GM19463 (cell line): ENCODE results near the gene CEACAM4.
"Not testable (repeated sequence)": the region's sequence is repeated elsewhere in the genome, so short reads cannot be mapped to it uniquely, and the experiment has no call there.

Source experiments
- ATAC-seq: cut with Tn5 transposase; IDR thresholded peaks from one replicate; pipeline ENCODE4 v1.9.1; 2021; ENCODE audit warnings: mild to moderate bottlenecking, moderate library complexity; ENCODE audit not compliant: unreplicated experiment

Gene CEACAM4

DNA sequence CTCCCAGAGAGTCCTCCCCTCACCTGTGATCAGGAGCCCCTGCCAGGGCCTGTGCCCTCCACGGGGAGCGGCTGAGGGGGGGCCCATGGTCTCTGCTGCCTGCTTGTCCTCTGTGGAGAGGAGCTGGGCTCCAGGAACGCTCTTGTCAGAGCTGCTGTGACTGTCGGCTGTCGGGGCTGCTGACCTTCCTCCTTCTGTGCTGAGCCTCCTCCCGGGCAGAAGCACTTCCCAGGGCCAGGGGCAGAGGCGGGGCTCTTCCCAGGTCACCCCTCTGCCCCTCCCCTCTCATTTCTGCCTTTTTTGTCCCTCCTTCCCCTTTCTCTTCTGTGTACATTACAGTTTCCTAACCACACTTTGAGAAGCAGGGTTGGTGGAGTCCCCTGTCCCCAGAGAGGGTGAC, at the start of gene CEACAM4:
CEACAM4 (minus strand) TSS at position 198 of the 400 bp plus-strand sequence; CDS start at position 87, 111 bp downstream.
- no peak for ATAC-seq

GRCh38 chr19:41671486-41671885, 44.6 kb upstream of the CEACAM4 start:
- ATAC-seq, result no peak

DNA sequence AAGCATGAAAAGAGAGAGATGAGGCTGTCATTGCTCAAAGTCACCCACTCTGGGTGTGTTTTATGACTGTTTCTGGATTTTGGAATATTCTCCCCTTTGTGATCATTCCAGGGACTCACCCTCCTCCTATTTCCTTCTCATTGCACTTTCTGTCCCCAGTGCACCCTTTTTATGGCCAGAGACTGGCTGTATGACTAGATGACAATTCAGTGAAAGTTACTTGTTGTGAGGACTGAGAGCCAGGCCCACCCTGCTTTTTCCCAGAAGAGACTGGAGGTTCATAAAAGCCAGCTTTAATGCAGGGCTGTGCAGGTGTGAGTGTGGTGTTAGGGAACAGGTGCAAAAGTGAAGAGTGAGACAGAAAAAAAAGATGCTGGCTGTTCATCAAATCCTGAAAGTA, 43.9 kb upstream of the CEACAM4 start:
- ATAC-seq, result no peak

DNA sequence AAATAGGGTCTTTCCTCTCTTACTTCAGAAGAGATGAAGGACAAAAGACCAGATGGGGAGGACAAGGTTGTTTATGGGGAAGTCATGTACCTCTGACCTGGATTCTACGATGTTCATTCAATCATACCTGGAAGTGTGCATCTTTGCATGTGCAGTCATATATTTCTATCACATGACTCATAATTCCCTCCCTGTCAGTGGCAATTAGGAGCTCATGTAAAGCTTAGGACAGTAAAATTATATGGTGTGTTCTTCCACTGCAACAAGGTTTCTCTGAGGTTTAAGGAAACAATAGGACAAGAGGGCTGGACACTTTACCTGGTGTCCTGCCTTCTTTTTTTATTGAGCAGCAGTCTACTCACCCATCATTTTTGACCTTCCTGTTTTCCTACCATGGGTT, 41.4 kb upstream of the CEACAM4 start:
- no peak for ATAC-seq

DNA sequence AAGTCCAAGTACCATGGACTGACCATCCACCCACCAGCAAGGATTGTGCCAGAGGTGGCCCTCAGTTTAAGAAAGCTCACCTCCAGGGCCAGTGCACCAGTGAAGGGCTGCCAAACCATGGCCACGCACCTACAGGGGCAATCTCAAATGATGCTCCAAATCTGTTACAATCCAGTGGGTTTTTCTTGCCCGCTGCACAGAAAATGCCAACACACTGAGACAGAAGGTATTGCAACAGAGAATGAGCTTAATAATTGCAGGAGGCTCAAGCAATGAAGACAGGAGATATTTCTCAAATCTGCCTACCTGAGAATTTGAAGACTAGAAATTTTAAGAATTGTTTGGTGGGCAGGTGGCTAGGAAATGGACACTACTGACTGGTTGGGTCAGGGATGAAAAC, 39.2 kb upstream of the CEACAM4 start:
- ATAC-seq, result no peak

DNA sequence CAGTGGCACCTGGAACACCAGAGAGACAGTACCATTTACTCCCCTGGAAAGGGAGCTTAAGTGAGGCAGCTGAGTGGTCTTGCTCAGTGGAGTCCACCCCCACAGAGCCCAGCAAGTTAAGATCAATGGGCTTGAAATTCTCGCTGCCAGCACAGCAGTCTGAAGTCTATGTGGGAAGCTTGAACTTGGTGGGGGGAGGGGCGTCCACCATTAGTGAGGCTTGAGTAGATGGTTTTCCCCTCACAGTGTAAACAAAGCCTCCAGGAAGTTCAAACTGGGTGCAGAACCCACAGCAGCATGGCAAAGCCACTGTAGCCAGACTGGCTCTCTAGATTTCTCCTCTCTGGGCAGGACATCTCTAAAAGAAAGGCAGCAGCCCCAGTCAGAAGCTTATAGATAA, 30.3 kb upstream of the CEACAM4 start:
- no peak for ATAC-seq

DNA sequence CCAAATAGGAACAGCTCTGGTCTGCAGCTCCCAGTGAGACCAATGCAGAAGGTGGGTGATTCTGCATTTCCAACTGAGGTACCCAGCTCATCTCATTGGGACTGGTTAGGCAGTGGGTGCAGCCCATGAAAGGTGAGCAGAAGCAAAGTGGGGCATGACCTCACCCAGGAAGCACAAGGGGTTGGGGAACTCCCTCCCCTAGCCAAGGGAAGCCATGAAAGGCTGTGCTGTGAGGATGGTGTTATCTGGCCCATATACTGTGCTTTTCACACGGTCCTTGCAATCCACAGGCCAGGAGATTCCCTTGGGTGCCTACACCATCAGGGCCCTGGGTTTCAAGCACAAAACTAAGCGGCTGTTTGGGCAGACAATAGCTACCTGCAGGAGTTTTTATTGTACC, 29.9 kb upstream of the CEACAM4 start:
- ATAC-seq, result not testable (repeated sequence)

- no peak for ATAC-seq
Measured at GRCh38 chr19:41652250-41652649, 25.4 kb upstream of the CEACAM4 start.

- no peak for ATAC-seq
Measured at GRCh38 chr19:41649827-41650226, 23.0 kb upstream of the CEACAM4 start.

DNA sequence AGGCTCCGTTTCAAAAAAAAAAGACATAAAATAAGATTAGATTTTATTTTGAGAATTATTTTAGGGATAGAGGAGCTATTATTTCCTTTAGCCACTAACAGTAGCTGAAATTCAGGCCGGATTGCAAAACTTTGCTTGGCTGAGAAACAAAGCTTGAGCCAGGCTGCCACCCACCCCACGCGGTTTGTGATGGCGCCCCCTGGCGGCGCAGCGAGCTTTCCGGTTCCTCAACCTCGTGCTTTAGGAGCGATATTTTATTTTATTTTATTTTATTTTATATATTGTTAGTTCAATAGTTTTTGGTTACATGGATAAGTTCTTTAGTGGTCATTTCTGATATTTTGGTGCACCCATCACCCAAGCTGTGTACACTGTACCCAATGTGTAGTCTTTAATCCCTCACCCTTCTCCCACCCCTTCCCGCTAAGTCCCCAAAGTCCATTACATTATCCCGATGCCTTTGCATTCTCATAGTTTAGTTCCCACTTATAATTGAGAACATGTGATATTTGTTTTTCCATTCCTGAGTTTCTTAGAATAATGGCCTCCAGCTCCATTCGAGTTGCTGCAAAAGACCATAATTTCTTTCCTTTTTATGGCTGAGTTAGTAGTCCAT, 19.8 kb upstream of the CEACAM4 start:
- ATAC-seq, result no peak

- no peak for ATAC-seq
Measured at GRCh38 chr19:41641879-41642485, 15.1 kb upstream of the CEACAM4 start.

GRCh38 chr19:41638641-41639081, 11.8 kb upstream of the CEACAM4 start:
- no peak for ATAC-seq

- ATAC-seq, result no peak
Measured at GRCh38 chr19:41637484-41637883, 10.6 kb upstream of the CEACAM4 start.

DNA sequence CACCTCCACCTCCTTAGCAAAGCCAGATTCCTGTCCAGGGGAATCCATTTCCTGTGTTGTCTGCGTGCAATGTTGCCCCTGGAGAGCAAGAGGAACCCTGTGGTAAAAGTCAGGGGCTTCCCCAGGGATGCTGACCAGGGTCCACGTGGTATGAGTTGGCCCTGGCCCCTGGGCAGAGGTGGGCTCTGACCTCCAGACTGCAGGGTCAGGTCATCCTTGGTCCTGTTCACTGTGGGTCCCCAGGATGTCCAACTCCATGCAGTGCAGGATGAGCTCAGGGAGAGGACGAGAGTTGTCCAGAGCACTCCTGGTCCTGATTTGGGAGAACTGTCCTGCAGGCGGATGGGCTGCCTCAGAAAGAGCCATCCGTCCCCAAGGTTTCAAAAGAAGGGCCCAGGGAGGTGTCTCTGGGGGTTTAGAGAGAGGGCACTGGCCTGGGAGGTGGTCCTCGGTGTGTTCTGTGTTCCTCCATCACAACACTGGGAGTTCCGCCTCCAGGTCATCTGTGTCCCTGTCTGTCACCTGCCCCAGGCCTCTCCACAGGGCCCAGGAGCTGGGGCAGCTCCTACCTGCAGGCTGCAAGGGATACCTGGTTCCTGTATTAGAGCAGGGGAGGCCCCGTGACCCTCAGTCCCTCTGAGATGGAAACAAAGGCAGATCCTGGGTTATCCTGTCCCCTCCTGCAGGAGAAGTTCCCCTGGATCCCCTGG, 1.2 kb upstream of the CEACAM4 start:
- ATAC-seq, result no peak

- no peak for ATAC-seq
Measured at GRCh38 chr19:41626278-41626677, 596 bp downstream of the CEACAM4 start.

DNA sequence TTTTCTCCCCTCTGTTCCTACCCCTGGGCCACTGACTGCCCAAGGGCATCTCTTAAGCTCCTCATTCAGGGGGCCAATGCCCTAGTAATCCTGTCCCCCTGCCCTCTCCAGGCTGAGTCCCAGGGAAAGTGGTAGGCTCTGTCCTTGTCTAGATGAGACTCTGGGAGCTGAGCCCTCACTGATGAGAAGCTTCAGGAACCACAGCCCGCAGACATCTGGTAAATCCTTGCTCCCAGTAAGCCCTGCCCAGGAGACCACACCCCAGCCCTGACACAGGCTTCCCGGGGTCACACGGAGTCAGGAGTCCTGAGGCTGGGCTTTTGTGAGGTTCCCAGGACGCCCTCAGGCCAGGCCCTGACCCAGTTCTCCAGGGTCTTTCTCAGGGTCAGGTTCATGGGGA, 1.9 kb downstream of the CEACAM4 start:
- no peak for ATAC-seq

- no peak for ATAC-seq
Measured at GRCh38 chr19:41624515-41624914, 2.4 kb downstream of the CEACAM4 start.

DNA sequence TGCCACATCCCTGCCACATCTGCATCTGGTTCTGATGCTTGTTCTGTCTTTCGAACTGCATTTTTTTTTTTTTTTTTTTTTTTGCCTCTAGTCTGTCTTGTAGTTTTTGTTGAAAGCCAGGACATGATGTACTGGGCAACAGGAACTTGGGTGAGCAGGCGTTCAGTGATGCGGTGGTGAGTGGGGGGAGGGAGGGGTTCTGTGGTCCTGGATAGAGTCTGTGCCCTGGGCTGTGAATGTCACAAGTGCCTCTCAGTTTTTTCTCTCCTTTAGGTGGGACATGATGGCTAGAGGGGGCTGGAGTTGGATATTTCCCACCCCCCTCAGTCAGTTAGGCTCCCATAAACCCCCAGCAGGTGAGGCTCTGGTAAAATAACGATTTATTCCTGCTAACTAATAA, 3.5 kb downstream of the CEACAM4 start:
- ATAC-seq, result no peak

DNA sequence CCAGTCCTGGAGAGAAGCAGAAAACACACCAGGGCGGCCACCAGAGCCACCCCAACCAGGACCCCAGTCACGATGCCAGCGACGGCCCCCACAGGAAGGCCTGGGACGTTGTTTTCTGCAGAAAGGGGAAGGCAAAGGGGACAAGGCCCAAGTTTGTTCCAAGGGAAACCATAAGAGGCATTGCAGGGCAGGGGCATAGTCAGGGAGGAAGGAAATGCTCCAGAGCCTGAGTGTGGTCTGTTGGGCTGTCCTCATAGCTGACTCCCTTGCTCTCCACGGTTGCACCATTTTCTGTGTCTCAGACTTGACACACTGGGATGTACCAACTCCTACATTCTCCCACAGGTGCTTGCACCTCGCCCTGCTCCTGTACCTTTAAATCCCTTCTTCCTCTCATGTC, 5.2 kb downstream of the CEACAM4 start:
- ATAC-seq, result no peak

GRCh38 chr19:41621226-41621625, 5.6 kb downstream of the CEACAM4 start:
- no peak for ATAC-seq

DNA sequence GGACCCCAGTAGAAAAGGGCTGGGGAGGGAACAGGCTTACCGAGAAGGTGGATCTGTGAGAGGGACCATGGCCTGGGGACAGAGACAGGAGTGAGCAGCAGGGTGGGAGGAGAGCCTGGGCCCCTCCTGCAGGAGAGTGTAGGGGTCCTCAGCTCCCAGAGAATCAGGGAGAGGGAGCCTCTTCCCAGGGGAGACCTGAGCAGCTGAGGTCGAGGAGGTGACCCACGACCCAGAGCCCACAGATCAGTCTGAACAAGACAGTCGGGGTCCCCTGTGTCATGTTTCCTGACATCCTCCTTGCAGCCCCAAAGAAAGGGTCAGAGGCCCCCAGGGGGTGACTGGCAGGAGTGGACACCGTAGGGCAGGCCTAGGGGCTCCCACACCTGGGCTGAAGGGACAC, 6.7 kb downstream of the CEACAM4 start:
- no peak for ATAC-seq

DNA sequence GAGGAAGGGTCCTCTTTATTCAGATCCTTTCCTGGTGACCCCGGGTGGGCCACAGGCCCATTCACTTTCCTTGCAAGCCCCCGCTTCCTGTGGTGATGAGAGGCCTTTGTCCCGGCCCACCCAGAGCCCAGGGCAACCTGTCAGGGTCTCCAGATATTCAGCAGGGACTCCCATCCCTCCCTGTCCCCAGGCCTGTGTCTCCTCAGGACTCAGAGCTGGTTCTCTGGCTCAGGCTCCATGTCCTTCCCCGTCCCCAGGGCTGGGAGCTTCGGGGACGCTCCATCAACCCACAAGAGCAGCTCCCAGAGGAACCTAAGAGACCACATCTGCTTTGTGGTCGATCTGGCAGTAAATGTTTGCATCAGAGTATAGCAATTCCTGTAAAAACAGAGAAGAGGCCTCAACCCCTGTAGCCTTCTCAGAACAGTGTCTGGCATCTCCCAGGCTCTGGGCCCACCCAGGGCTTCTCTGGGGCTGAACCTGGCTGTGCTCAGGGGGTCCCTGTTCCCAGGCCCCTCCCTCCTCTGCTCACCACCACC, 7.8 kb downstream of the CEACAM4 start:
- ATAC-seq, result no peak
